NCI-H460 (cell line): ENCODE measurements around the gene C1QTNF6. TPM values are rescaled to one million over a fixed set of nuclear protein-coding genes. Genes with fewer than 3 reads are reported as not detected.

Experiments
- DNase-seq: peaks from one replicate; pipeline ENCODE4 v3.0.0-alpha.2; 2016; ENCODE audit warnings: low read depth; ENCODE audit errors: extremely low read depth
- total RNA-seq: library from RNA; depleted of rRNA; stranded (reverse); fragments of >200 nt; shearing (Covaris generic); gene quantifications from 2 replicates; pipeline ENCODE4 v1.2.3, GENCODE V29; 2014

Gene C1QTNF6
- total RNA-seq, 1 experiment from 2014 or later, result 2.7 TPM

- no peak for DNase-seq
Observed at GRCh38 chr22:37224757-37225420, 36.8 kb upstream of the C1QTNF6 start.

- no peak for DNase-seq
Observed at GRCh38 chr22:37223965-37224551, 36.0 kb upstream of the C1QTNF6 start.

- DNase-seq, result no peak
Observed at GRCh38 chr22:37222440-37222971, 34.5 kb upstream of the C1QTNF6 start.

GRCh38 chr22:37221424-37222333 is 33.6 kb upstream of the C1QTNF6 start:
- no peak for DNase-seq

GRCh38 chr22:37220543-37220981 is 32.5 kb upstream of the C1QTNF6 start:
- DNase-seq, result no peak

GRCh38 chr22:37219533-37219932 is 31.5 kb upstream of the C1QTNF6 start:
- no peak for DNase-seq

- no peak for DNase-seq
Observed at GRCh38 chr22:37218771-37219411, 30.8 kb upstream of the C1QTNF6 start.

GRCh38 chr22:37218399-37218770 is 30.3 kb upstream of the C1QTNF6 start:
- DNase-seq, result no peak

- no peak for DNase-seq
Observed at GRCh38 chr22:37215890-37216289, 27.8 kb upstream of the C1QTNF6 start.

GRCh38 chr22:37214731-37215030 is 26.6 kb upstream of the C1QTNF6 start:
- DNase-seq, result no peak

- no peak for DNase-seq
Observed at GRCh38 chr22:37213941-37214730, 26.1 kb upstream of the C1QTNF6 start.

- DNase-seq, result no peak
Observed at GRCh38 chr22:37213218-37213855, 25.3 kb upstream of the C1QTNF6 start.

- DNase-seq, result no peak
Observed at GRCh38 chr22:37212174-37212906, 24.3 kb upstream of the C1QTNF6 start, which contains the start of gene SSTR3. Gene SSTR3 (minus strand): TSS chr22:37212477. CDS start chr22:37207803, 4,674 bp downstream.

GRCh38 chr22:37211866-37212173 is 23.8 kb upstream of the C1QTNF6 start:
- no peak for DNase-seq

- DNase-seq, result no peak
Observed at GRCh38 chr22:37211075-37211865, 23.2 kb upstream of the C1QTNF6 start.

- no peak for DNase-seq
Observed at GRCh38 chr22:37210041-37210803, 22.2 kb upstream of the C1QTNF6 start.

GRCh38 chr22:37209140-37209845 is 21.2 kb upstream of the C1QTNF6 start:
- DNase-seq, result no peak
